Measurements from ENCODE around the gene FAM110A. TPM values are rescaled to one million over a fixed set of nuclear protein-coding genes. Genes with fewer than 3 reads are reported as not detected.

Gene FAM110A
- total RNA-seq, 1 donor from 2014 or later, result 14.3 TPM

DNA sequence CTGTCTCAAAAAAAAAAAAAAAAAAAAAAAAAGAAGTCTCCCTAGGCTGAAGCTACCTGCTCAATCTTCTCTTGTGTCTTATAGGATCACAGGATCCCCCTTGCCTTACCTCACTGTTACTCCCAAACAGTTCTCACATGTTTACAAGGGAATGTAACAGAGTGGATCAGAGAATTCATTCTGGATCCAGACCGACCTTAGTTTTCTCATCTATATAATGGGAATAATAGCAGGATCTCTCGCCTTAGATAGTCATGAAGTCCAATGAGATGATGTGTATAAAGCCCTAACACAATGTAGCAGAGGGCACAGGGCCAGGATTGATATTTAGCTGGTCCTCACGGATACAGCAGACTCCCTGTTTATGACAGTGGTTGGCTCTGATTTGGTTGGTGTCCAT is 2.3 kb upstream of the FAM110A start:
- Mint-ChIP-seq H3K9me3 (no peaks in the 10 kb centered on the region), H3K27ac (no peak overlapping the region), H3K4me3 (no peak overlapping the region), H3K27me3 (peaks cover 4% of the 10 kb centered on the region), H3K4me1 (ENCODE audit: unreplicated experiment) (peaks cover 26% of the 10 kb centered on the region), H3K36me3 (no peaks in the 10 kb centered on the region)
- no peak for DNase-seq (ENCODE audit: extremely low spot score, unreplicated experiment)
- TF ChIP-seq, protein P1, sequence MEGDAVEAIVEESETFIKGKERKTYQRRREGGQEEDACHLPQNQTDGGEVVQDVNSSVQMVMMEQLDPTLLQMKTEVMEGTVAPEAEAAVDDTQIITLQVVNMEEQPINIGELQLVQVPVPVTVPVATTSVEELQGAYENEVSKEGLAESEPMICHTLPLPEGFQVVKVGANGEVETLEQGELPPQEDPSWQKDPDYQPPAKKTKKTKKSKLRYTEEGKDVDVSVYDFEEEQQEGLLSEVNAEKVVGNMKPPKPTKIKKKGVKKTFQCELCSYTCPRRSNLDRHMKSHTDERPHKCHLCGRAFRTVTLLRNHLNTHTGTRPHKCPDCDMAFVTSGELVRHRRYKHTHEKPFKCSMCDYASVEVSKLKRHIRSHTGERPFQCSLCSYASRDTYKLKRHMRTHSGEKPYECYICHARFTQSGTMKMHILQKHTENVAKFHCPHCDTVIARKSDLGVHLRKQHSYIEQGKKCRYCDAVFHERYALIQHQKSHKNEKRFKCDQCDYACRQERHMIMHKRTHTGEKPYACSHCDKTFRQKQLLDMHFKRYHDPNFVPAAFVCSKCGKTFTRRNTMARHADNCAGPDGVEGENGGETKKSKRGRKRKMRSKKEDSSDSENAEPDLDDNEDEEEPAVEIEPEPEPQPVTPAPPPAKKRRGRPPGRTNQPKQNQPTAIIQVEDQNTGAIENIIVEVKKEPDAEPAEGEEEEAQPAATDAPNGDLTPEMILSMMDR (conservative IDR thresholded peaks at IDR 0.05), result no peak

DNA sequence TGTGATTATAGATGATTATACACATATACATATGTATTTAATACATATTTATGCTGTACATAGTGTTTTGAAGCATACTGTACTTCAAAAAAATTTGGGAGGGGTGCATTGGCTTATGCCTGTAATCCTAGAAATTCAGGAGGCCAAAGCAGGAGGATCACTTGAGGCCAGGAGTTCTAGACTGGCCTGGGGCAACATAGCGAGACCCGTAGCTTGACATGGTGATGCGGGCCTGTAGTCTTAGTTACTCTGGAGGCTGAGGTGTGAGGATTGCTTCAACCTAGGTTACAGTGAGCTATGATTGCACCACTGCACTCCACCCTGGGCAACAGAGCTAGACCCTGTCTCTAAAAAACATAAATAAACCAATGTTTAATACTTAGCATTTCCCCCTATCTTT is 1.6 kb upstream of the FAM110A start:
- Mint-ChIP-seq H3K9me3 (no peaks in the 10 kb centered on the region), H3K27ac (no peak overlapping the region), H3K36me3 (no peaks in the 10 kb centered on the region), H3K4me3 (no peak overlapping the region), H3K27me3 (peaks cover 4% of the 10 kb centered on the region), H3K4me1 (ENCODE audit: unreplicated experiment) (peaks cover 26% of the 10 kb centered on the region)
- TF ChIP-seq, protein P1 (conservative IDR thresholded peaks at IDR 0.05), result no peak
- DNase-seq (ENCODE audit: extremely low spot score, unreplicated experiment), result no peak

DNA sequence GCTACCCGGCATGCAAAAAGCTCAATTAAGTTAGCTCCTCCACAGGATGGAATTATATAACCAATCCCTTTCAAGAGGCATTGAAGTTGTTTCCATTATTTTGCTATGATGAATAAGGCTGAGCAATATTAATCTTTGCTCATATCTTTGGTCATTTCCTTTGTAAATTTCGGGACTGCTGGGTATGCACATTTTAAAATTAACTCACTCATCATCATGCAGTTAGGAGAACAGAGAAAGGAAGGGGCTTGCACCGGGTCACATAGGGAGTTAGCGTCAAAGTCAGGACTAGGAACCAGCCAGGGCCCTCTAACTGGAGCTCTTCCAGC is 430 bp upstream of the FAM110A start:
- peak overlapping the region; percentile 88 for H3K27ac Mint-ChIP-seq
- TF ChIP-seq, protein P1 (conservative IDR thresholded peaks at IDR 0.05), result no peak

DNA sequence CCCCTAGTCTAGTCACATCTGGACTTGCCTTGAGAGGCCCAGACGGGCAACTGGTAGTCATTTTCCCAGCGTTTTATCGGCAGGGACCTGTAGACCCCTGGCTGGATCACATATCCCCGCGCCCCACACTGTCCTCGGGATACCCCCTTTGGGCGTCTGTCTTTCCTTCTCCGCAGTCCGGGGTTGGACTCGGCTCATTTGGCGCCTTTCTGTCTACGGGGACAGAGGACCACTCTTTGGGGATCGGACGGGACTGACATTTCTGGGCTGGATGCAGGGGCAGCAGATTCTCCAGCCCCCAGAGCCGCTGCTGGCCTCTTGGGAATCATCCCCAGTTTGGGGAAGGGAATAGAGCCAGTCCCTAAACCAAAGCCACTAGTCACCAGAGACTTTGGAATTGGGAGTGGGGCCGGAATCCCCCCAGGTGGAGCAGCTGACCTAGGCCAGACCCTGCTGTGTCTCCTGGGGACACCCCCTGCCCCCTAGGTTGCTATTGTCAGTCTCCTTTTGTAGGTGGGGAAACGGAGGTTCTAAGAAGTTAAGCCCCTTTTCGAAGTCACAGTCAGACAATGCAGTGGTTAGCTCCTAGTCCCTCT is 734 bp downstream of the FAM110A start:
- TF ChIP-seq, protein P1 (conservative IDR thresholded peaks at IDR 0.05), result no peak
- DNase-seq (ENCODE audit: extremely low spot score, unreplicated experiment), result no peak
- Mint-ChIP-seq H3K36me3 (no peaks in the 10 kb centered on the region), H3K4me3 (peak overlapping the region; percentile 88), H3K27ac (peak overlapping the region; percentile 53), H3K27me3 (peaks cover 7% of the 10 kb centered on the region), H3K4me1 (ENCODE audit: unreplicated experiment) (peaks cover 20% of the 10 kb centered on the region), H3K9me3 (no peaks in the 10 kb centered on the region)

More for the DNA sequence above, 430 bp upstream of the FAM110A start:
- no peaks in the 10 kb centered on the region for H3K36me3 Mint-ChIP-seq
- no peak for DNase-seq (ENCODE audit: extremely low spot score, unreplicated experiment)
- H3K4me3 Mint-ChIP-seq, result peak overlapping the region; percentile 88
- no peaks in the 10 kb centered on the region for H3K9me3 Mint-ChIP-seq
- peaks cover 4% of the 10 kb centered on the region for H3K27me3 Mint-ChIP-seq
- H3K4me1 Mint-ChIP-seq (ENCODE audit: unreplicated experiment), result peaks cover 26% of the 10 kb centered on the region

DNA sequence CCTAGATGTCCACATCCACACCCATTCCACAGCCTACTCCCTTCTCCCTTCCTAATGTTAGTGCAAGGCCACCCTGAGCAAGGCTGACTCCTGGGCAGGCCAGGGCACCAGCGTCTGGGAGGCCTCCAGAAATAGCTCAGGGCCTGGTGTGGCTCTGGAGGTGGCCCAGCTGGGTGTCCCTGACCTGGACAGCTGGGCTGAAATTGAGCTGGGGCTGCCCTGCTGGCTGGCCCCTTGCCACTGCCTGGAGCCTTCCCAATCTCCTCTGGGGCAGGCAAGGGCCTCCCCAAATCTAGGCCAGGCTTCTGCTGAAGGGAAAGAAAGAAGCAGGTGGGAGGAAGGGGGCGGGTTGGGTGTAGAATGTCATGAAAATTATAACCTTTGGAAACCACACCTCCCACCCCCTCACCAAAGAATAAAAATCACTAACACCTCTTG is 2.1 kb downstream of the FAM110A start:
- Mint-ChIP-seq H3K4me3 (peak overlapping the region; percentile 88), H3K9me3 (no peaks in the 10 kb centered on the region)

More for the DNA sequence above, 2.1 kb downstream of the FAM110A start:
- no peak for DNase-seq (ENCODE audit: extremely low spot score, unreplicated experiment)
- Mint-ChIP-seq H3K36me3 (no peaks in the 10 kb centered on the region), H3K27ac (no peak overlapping the region), H3K4me1 (ENCODE audit: unreplicated experiment) (peaks cover 17% of the 10 kb centered on the region), H3K27me3 (peaks cover 14% of the 10 kb centered on the region)
- TF ChIP-seq, protein P1 (conservative IDR thresholded peaks at IDR 0.05), result no peak
